AG04449 (cell line): ENCODE results near the gene TSPEAR.

Experiments used
- CTCF ChIA-PET: fragments of 350-600 bp; formaldehyde crosslinking; extraction: SDS; loops from one replicate; lab custom pipeline; 2021; ENCODE audit warnings: antibody characterized with exemption; lab: Yijun Ruan, JAX
- POLR2A ChIA-PET: fragments of 400-600, 350-600 bp; formaldehyde crosslinking; extraction: SDS; loops from one replicate; lab custom pipeline; 2020; ENCODE audit warnings: antibody characterized with exemption, inconsistent platforms; lab: Yijun Ruan, JAX
- DNase-seq: peaks from one replicate; pipeline ENCODE4 v3.0.0-alpha.2; 2010; ENCODE audit warnings: low read depth, low spot score
- H3K4me3 ChIP-seq: 2 replicates; pipeline ENCODE4 v1.5.1; 2011; ENCODE audit warnings: low read depth, mild to moderate bottlenecking, control low read depth, low read length
- TF ChIP-seq, protein P1 (sequence below): IDR thresholded peaks from one replicate; pipeline ENCODE4 v1.5.1; 2011; ENCODE audit warnings: mild to moderate bottlenecking, moderate library complexity, low read length, control low read depth, inconsistent platforms; ENCODE audit not compliant: insufficient read depth; ENCODE audit errors: missing control alignments

Gene TSPEAR

DNA sequence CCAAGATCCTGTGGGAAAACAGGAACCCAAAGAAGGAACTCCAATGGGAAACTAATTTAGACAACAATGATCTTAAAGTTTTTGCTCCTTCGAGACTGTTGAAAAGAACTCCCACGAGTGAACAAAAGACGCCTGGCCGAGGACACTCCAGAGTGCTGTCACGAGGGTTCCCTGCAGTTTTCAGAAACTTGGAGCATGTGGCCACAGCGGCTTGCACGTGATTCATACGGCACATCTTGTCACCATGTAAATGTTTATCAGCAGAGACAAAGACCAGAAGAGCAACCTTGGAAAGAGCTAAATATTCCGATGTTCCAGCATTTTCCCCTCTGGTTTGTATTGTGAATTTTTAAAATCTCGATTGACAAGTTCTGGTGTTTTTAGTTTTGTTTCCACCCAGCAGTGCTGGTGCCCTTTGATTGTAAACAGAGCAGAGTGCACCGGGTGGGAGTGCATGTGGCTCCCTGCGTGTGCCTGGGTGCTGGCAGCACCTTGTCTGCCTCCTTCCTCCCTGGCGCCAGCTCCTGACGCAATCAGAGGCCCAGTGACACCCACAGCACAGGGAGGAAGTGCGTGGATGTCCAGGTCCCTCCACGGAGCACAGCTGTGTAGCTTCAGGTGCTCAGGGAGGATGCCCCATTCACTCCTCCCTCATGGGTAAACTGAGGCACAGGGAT lies 233.1 kb downstream of the TSPEAR start:
- H3K4me3 ChIP-seq: no peak overlapping the region
- ChIA-PET CTCF (interaction anchor here (1.0 to 3.2 kb wide), 3 partner anchors 9 to 315 kb away, joined by 3 to 12 read pairs (median 3); no protein-coding TSS in a partner anchor), POLR2A (interaction anchor here (0.7 kb wide), 1 partner anchor 140 kb away, joined by 3 read pairs; no protein-coding TSS in a partner anchor)
- TF ChIP-seq, protein P1, sequence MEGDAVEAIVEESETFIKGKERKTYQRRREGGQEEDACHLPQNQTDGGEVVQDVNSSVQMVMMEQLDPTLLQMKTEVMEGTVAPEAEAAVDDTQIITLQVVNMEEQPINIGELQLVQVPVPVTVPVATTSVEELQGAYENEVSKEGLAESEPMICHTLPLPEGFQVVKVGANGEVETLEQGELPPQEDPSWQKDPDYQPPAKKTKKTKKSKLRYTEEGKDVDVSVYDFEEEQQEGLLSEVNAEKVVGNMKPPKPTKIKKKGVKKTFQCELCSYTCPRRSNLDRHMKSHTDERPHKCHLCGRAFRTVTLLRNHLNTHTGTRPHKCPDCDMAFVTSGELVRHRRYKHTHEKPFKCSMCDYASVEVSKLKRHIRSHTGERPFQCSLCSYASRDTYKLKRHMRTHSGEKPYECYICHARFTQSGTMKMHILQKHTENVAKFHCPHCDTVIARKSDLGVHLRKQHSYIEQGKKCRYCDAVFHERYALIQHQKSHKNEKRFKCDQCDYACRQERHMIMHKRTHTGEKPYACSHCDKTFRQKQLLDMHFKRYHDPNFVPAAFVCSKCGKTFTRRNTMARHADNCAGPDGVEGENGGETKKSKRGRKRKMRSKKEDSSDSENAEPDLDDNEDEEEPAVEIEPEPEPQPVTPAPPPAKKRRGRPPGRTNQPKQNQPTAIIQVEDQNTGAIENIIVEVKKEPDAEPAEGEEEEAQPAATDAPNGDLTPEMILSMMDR: no peak
- no peak for DNase-seq

- POLR2A ChIA-PET: no interaction called here
- H3K4me3 ChIP-seq: no peak overlapping the region
- TF ChIP-seq, protein P1: no peak
- CTCF ChIA-PET: interaction anchor here (1.0 kb wide), 1 partner anchor 316 kb away, joined by 3 read pairs; no protein-coding TSS in a partner anchor
- DNase-seq: no peak
Measured at GRCh38 chr21:44477712-44478111, 233.7 kb downstream of the TSPEAR start.

DNA sequence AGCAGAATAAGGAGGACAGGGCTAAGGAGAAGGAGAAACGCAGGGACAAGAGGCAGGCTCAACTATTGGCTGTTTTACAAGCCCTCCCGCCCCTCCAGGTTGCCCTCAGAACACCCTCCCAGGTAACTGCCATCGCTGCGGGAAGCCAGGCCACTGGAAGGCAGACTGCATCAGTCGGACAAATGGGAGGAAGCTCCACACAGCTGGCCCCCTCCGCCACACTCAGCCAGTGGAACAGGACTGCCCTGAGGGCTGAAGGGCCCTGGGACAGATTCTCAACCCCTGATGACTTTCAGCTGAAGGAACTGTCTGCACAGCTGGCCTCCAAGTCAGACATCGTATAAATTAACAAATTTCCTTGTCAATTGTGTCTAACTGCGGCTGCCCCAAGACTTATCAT lies 234.2 kb downstream of the TSPEAR start:
- H3K4me3 ChIP-seq: no peak overlapping the region
- TF ChIP-seq, protein P1: no peak
- ChIA-PET CTCF (interaction anchor here (1.5 kb wide), 1 partner anchor 14 kb away, joined by 3 read pairs; no protein-coding TSS in a partner anchor), POLR2A (no interaction called here)
- no peak for DNase-seq

- no peak overlapping the region for H3K4me3 ChIP-seq
- TF ChIP-seq, protein P1: no peak
- ChIA-PET CTCF (no interaction called here), POLR2A (no interaction called here)
- DNase-seq: no peak
Measured at GRCh38 chr21:44475266-44475845, 236.0 kb downstream of the TSPEAR start.

- ChIA-PET CTCF (no interaction called here), POLR2A (no interaction called here)
- no peak for DNase-seq
Measured at GRCh38 chr21:44473915-44474555, 237.3 kb downstream of the TSPEAR start.

More at GRCh38 chr21:44473915-44474555, 237.3 kb downstream of the TSPEAR start:
- no peak overlapping the region for H3K4me3 ChIP-seq
- TF ChIP-seq, protein P1: no peak
